GM19468 (cell line): ENCODE results near the gene PTPRO.
"Not testable (repeated sequence)": the region's sequence is repeated elsewhere in the genome, so short reads cannot be mapped to it uniquely, and the experiment has no call there.

Experiments used
- ATAC-seq: cut with Tn5 transposase; IDR thresholded peaks from one replicate; pipeline ENCODE4 v1.9.1; 2021; ENCODE audit warnings: mild to moderate bottlenecking, moderate library complexity, moderate number of reproducible peaks; ENCODE audit not compliant: unreplicated experiment; ENCODE audit errors: extremely low read depth

PTPRO gene

GRCh38 chr12:15592934-15593333, 270.6 kb downstream of the PTPRO start:
- ATAC-seq, result no peak

GRCh38 chr12:15596174-15596573, 273.9 kb downstream of the PTPRO start:
- ATAC-seq, result no peak

GRCh38 chr12:15597125-15597830, 275.0 kb downstream of the PTPRO start:
- ATAC-seq, result no peak

GRCh38 chr12:15599266-15600037, 277.1 kb downstream of the PTPRO start:
- no peak for ATAC-seq

- ATAC-seq, result no peak
These were observed 278.1 kb downstream of the PTPRO start for GRCh38 chr12:15600223-15600935.

DNA sequence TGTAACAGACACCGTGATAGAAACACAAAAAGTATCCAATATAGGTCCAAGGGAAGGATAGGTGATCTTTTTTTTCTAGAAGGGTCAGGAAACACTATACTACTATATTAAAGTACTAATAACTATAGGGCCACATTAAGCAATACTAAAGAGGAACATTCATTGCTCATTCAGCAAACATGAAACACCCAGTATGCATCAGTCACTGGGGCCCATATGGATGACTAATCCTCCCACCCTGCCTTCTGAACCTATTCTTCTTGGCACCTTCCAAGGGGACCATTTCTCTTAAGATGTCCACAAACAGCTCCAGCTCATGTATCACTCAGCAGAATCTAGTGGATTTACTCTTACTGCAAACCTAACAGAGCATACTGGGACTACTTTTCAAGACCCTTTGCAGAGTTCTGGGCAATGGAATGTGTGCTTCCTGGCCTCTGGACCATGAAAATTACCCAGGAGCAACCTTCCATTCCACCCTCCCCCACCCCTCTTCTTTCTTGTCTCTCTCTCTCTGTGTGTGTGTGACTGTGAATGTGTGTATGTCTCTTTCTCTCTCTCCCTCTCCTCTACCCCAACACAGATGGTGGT, 279.0 kb downstream of the PTPRO start:
- ATAC-seq, result no peak

DNA sequence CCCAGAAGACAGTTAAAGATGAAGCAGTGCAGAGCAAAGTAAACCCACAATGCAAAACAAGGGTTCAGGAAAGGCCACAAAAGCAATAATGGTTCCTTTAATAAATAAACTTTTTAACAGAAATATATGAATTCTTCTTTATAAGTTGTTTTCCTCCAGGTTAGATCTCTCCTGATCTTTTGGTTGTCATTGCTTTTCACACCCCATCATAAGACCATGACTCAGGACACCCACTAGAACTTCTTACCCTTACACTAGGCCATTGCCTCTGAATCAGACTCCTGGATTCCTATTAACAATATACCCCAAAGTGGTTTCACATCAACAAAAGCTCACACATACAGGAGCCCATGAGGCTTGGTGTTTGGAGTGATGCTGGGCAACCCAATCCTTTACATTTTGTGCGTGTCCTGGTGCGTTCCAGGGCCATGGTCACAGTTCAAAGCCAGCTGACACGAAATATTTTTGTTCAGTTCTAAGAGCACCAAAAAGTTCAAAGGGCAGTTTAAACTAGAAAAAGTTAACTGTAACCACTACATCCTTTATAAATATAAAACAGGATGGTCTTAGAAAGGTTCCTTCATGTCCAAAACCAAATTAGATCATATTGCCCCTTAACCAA, 279.9 kb downstream of the PTPRO start:
- ATAC-seq, result no peak

GRCh38 chr12:15603474-15604085, 281.3 kb downstream of the PTPRO start:
- ATAC-seq, result no peak

GRCh38 chr12:15605881-15606590, 283.7 kb downstream of the PTPRO start:
- ATAC-seq, result no peak

DNA sequence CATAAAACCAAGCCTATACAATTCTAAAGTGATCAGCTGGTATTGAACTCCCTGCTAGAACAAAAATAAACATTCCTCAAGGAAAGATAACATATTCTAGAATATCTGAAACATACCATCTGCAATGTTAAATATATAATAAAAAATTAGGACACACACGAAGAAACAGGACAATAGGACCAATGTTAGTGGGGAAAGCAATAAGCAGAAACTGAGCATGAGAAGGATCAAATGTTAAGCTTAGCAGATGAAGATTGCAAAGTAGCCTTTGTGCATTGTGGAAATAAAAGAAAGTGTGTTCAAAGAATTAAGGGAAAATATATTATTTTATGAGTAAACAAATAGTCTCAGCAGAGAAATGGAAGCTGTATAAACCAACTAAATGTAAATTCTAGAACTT, 286.1 kb downstream of the PTPRO start:
- no peak for ATAC-seq

- no peak for ATAC-seq
These were observed 286.6 kb downstream of the PTPRO start for GRCh38 chr12:15608941-15609340.

DNA sequence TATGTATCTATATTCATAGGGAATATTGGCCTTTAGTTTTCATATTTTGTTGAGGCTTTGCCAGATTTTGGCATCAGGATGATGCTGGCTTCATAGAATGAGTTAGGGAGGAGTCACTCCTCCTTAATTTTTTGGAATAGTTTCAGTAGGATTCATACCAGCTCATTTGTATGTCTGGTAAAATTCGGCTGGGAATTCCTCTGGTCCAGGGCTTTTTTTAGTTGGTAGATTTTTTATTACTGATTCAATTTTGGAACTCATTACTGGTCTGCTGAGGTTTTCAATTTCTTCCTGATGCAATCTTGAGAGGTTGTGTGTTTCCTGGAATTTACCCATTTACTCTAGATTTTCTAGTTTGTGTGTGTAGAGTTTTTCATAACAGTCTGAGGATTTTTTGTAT, 291.7 kb downstream of the PTPRO start:
- ATAC-seq, result no peak

- not testable (repeated sequence) for ATAC-seq
These were observed 294.2 kb downstream of the PTPRO start for GRCh38 chr12:15616495-15616894.

DNA sequence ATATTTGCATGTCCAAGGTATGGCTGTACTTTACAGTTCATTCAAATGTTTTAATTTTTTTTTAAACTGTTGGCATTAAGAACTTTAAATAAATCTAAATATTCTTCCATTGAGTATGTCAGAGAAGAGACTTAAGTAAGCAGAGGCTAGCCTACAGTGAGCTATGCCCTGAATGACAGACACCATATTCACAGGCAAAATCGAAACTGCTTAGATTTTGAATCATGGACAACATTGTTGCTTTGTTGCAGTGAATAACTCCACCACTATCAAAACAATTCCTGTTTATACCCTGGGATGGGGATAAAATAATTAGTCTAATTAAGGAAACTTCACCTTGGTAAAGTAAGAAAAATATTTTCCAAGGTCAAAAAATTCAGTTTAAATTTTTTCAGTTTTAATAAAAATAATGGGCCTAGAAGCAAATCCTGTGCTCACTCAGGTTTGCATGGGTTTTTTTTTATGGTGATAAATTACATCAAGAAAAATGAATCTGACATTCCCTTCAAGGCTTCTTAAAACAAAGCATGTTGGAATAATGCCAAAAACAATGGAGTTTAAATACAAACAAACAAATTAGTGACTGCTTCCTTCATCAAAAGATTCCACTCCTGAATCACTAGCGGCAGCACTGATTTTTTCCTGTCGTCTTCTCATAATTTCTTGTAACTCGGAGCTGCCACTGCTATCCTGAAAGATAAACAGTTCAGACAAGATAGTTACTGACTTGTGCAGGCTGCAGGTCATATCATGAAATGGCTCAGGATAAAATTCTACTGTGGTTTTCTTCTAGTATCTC, 298.6 kb downstream of the PTPRO start:
- no peak for ATAC-seq

DNA sequence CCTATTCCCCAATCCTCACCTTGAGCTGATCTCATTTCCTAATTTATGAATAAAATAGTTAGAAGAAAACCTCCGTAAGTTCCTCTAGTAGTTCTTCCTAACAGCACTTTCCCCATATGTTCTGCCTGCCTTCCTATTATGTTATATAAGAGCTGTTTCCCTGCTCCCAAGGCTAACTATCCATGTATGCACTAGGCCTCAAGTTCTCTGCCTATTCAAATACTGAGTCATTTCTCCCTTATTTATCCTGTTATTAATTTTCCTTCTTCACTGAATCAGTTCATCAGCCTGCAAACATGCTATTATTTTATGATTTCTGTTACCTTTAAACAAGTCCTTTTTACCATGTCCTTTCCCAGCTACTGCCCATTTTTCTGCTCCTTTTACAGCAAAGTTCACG, 302.8 kb downstream of the PTPRO start:
- no peak for ATAC-seq

- no peak for ATAC-seq
These were observed 306.0 kb downstream of the PTPRO start for GRCh38 chr12:15627995-15628945.

DNA sequence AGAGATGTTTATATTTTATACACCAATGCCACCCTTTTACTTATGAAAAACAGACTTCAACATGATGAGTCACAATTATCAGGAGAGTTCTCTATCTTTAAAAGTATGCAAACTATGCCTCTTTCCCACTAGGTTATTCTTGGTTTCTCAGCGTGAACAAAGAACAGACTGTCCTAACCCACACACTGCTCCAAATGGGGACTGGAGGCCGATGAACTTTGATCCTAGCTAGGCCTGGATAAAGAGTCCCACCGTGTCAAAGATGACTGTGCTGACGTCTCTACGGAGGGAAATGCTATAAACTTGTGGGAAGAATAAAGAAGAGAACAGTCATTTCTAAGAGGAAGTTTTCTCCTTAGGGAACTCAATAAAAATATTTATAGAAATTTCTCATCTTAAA, 306.8 kb downstream of the PTPRO start:
- peak; percentile 44 for ATAC-seq
